GM12878 (cell line): ENCODE data around the gene KRTAP24-1. TPM values are rescaled to one million over a fixed set of nuclear protein-coding genes. Genes with fewer than 3 reads are reported as not detected.

ENCODE experiments used
- ATAC-seq: fragments of 200-7000 bp; cut with Tn5 transposase; 3 replicates; pipeline ENCODE4 v1.9.1; 2020; ENCODE audit warnings: mild to moderate bottlenecking, moderate library complexity
- BruUV-seq: library from RNA; stranded (reverse); fragments of 400-500 nt; replicated peaks from 2 replicates; lab custom pipeline; 2021; lab: Mats Ljungman, UMichigan
- CTCF ChIA-PET: fragments of 300-600 bp; sonication (Branson Sonifier 250); formaldehyde crosslinking; extraction: SDS; loops from one replicate; lab custom pipeline; 2021; ENCODE audit warnings: inconsistent platforms; lab: Yijun Ruan, JAX
- POLR2A ChIA-PET: fragments of 350-600 bp; formaldehyde crosslinking; extraction: SDS; loops from one replicate; lab custom pipeline; 2021; ENCODE audit warnings: inconsistent platforms; lab: Charles Lee
- RAD21 ChIA-PET: fragments of 300-600 bp; sonication (Branson Sonifier 250); formaldehyde crosslinking; loops from one replicate; lab custom pipeline; 2023; ENCODE audit warnings: antibody characterized with exemption; ENCODE audit not compliant: unreplicated experiment; lab: Charles Lee
- SMC1A ChIA-PET: fragments of 300-600 bp; sonication (Branson Sonifier 250); formaldehyde crosslinking; loops from one replicate; lab custom pipeline; 2023; ENCODE audit not compliant: unreplicated experiment, uncharacterized antibody; lab: Charles Lee
- DNase-seq: peaks from one replicate; pipeline ENCODE4 v3.0.0-alpha.2; 2011; ENCODE audit warnings: low read depth, low spot score
- FAIRE-seq: peaks from 3 replicates; lab custom pipeline; 2011; peaks lifted over from hg19 to GRCh38; lab: Jason Lieb, UNC
- H2AFZ ChIP-seq: 2 replicates; pipeline ENCODE4 v1.6.0; 2011; ENCODE audit warnings: low read depth, low read length, control low read depth; ENCODE audit not compliant: control insufficient read depth
- H3K27ac ChIP-seq: 2 replicates; pipeline ENCODE4 v1.5.1; 2011; ENCODE audit warnings: control low read depth; ENCODE audit not compliant: control insufficient read depth, insufficient read depth
- H3K27me3 ChIP-seq, 2 experiments: replicated peaks in 1 of 2; 2 replicates each; pipeline versions ENCODE4 v1.6.0 to v1.6.1; 2011; ENCODE audit warnings: low read length in 1 of 2; ENCODE audit not compliant: control insufficient read depth in 2 of 2, insufficient read depth in 2 of 2
- H3K36me3 ChIP-seq, 2 experiments: 2 replicates each; pipeline ENCODE4 v1.5.1; 2011; ENCODE audit warnings: low read length in 1 of 2; ENCODE audit not compliant: control insufficient read depth in 2 of 2, insufficient read depth in 2 of 2
- H3K4me1 ChIP-seq: 2 replicates; pipeline ENCODE4 v1.6.1; 2011; ENCODE audit warnings: mild to moderate bottlenecking, low read length, moderate library complexity, mixed read lengths; ENCODE audit not compliant: control insufficient read depth, insufficient read depth
- H3K4me2 ChIP-seq: 2 replicates; pipeline ENCODE4 v1.6.0; 2011; ENCODE audit warnings: control low read depth; ENCODE audit not compliant: control insufficient read depth, insufficient read depth
- H3K4me3 ChIP-seq: fragments of 200-600 bp; sonication (generic); 2 replicates; pipeline ENCODE4 v1.5.1; 2016
- H3K79me2 ChIP-seq: 2 replicates; pipeline ENCODE4 v1.6.0; 2011; ENCODE audit warnings: low read length; ENCODE audit not compliant: control insufficient read depth, insufficient read depth
- H3K9ac ChIP-seq: 2 replicates; pipeline ENCODE4 v1.8.0; 2011; ENCODE audit warnings: low read length, control low read depth, mixed read lengths; ENCODE audit not compliant: control insufficient read depth, insufficient read depth
- H3K9me3 ChIP-seq: replicated peaks from 3 replicates; pipeline ENCODE4 v1.5.1; 2011; ENCODE audit warnings: mild to moderate bottlenecking, low read length; ENCODE audit not compliant: control insufficient read depth, insufficient read depth
- H4K20me1 ChIP-seq: 2 replicates; pipeline ENCODE4 v1.6.0; 2011; ENCODE audit not compliant: control insufficient read depth, insufficient read depth
- BCL11A ChIP-seq: IDR thresholded peaks from 2 replicates; pipeline ENCODE4 v1.6.1; 2011; ENCODE audit warnings: low read depth, low read length
- BRCA1 ChIP-seq: IDR thresholded peaks from 2 replicates; pipeline ENCODE4 v1.6.1; 2011; ENCODE audit warnings: low read depth, low read length, improper control_type of control experiment
- CBFB ChIP-seq: IDR thresholded peaks from 2 replicates; pipeline ENCODE4 v1.6.1; 2016; ENCODE audit warnings: antibody characterized with exemption, low read depth
- CREB1 ChIP-seq: IDR thresholded peaks from 2 replicates; pipeline ENCODE4 v1.6.1; 2012; ENCODE audit warnings: low read depth, mild to moderate bottlenecking, inconsistent platforms
- HDAC6 ChIP-seq: fragments of 200-600 bp; sonication (generic); IDR thresholded peaks from one replicate; pipeline ENCODE4 v1.8.0; 2017; ENCODE audit warnings: antibody characterized with exemption; ENCODE audit not compliant: unreplicated experiment
- LARP7 ChIP-seq: fragments of 450-650 bp; IDR thresholded peaks from 2 replicates; pipeline ENCODE4 v1.6.1; 2017; ENCODE audit warnings: mild to moderate bottlenecking
- NFIC ChIP-seq: IDR thresholded peaks from 2 replicates; pipeline ENCODE4 v1.6.1; 2012; ENCODE audit warnings: low read depth, mild to moderate bottlenecking, inconsistent platforms, low read length, moderate library complexity
- SUPT20H ChIP-seq: IDR thresholded peaks from 2 replicates; pipeline ENCODE4 v1.6.1; 2011; ENCODE audit warnings: low read depth, mild to moderate bottlenecking, low read length, moderate library complexity, borderline replicate concordance; ENCODE audit not compliant: control insufficient read depth
- TARDBP ChIP-seq: IDR thresholded peaks from 2 replicates; pipeline ENCODE4 v1.6.1; 2016; ENCODE audit warnings: borderline replicate concordance
- ZBED1 ChIP-seq: IDR thresholded peaks from 2 replicates; pipeline ENCODE4 v1.6.1; 2016; ENCODE audit warnings: borderline replicate concordance
- ZNF274 ChIP-seq: IDR thresholded peaks from one replicate; pipeline ENCODE4 v1.8.0; 2011; ENCODE audit not compliant: insufficient read length, insufficient read depth
- WGBS: methylation state at CpG from one replicate; pipeline ENCODE4 v1.1.6; 2016; ENCODE audit warnings: low lambda C conversion rate; ENCODE audit not compliant: insufficient replicate concordance, insufficient coverage; ENCODE audit errors: missing lambda C conversion rate; 5-methylcytosine and 5-hydroxymethylcytosine counted together
- in situ Hi-C: fragments of 300-500 bp; cut with MboI; formaldehyde crosslinking; loops from 9 replicates; pipeline ENCODE4 v1.14.3; 2018; ENCODE audit warnings: mixed read lengths
- intact Hi-C: fragments of 100-400 bp; cut with micrococcal nuclease; formaldehyde crosslinking; loops from one replicate; pipeline ENCODE4 v1.14.2; 2022; ENCODE audit not compliant: unreplicated experiment
- polyA plus RNA-seq, 11 experiments: library from polyadenylated mRNA; depleted of rRNA in 4 of 11; unstranded in 6 of 11; stranded (reverse) in 5 of 11; fragments of >200 nt; fragmentation: Nextera tagmentation in 4 of 11; fragmentation: Illumina TruSeq in 1 of 11; extraction: Ambion mirVana in 4 of 11; extraction: Trizol in 1 of 11; gene quantifications; 1 replicate in 1 of 11; 2 replicates in 10 of 11; pipeline versions ENCODE4 v1.2.1 to v1.2.3, GENCODE V29; 2011 to 2016; ENCODE audit warnings: inconsistent platforms in 2 of 11, missing spikeins in 2 of 11, low read depth in 1 of 11
- total RNA-seq, 4 experiments: library from RNA; depleted of rRNA in 3 of 4; stranded (reverse); fragments of >200 nt in 3 of 4; fragmentation: Illumina TruSeq in 1 of 4; extraction: Trizol in 1 of 4; gene quantifications; 2 replicates each; pipeline versions ENCODE4 v1.2.1 to v1.2.3, GENCODE V29; 2013 to 2021
- TF ChIP-seq, protein P1 (sequence below), 3 experiments: IDR thresholded peaks in 2 of 3; conservative IDR thresholded peaks in 1 of 3; 2 replicates each; pipeline ENCODE4 v1.5.1; 2011; ENCODE audit warnings: low read depth in 3 of 3, low read length in 3 of 3, mild to moderate bottlenecking in 3 of 3, control low read depth in 2 of 3, moderate library complexity in 2 of 3, inconsistent platforms in 1 of 3, mixed read lengths in 1 of 3; ENCODE audit not compliant: control insufficient read depth in 2 of 3, insufficient read depth in 1 of 3; ENCODE audit errors: extremely low read depth in 1 of 3
- TF ChIP-seq, protein P2 (sequence below): fragments of 450-650 bp; IDR thresholded peaks from 2 replicates; pipeline ENCODE4 v1.6.1; 2017; ENCODE audit warnings: mild to moderate bottlenecking, low read depth, inconsistent platforms; ENCODE audit not compliant: poor library complexity, severe bottlenecking
- TF ChIP-seq, protein P3 (sequence below): fragments of 150-350 bp; IDR thresholded peaks from 2 replicates; pipeline ENCODE4 v1.6.1; 2014; ENCODE audit warnings: mild to moderate bottlenecking, low read depth, low read length

Gene KRTAP24-1
- total and polyA plus RNA-seq, 10 of the 15 experiments (the other 5 are each of a cell fraction or from before 2014, with no cell fraction given) = not detected

DNA sequence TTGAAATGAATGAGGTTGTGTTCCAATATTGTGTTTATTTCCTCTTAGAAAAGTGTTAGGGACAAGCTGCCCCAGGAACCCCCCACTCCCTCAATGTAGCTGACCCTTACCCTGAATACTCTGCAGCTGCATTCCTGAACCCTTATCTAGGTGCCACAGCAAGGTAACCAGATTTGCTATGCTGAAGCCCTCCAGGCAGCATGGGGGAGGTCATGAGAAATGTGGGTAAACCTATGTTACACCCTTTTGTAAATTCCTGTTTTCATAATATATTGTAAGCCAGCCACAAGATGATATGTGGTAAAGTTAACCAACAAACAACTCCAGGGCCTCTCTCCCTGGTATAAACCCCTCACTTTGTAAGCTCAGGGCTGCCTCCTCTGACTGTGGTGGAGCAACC is 39.1 kb downstream of the KRTAP24-1 start:
- SMC1A ChIA-PET = interaction anchor here (0.7 kb wide), 1 partner anchor 9 kb away, joined by 4 read pairs; no protein-coding TSS in a partner anchor
- ATAC-seq = no peak

DNA sequence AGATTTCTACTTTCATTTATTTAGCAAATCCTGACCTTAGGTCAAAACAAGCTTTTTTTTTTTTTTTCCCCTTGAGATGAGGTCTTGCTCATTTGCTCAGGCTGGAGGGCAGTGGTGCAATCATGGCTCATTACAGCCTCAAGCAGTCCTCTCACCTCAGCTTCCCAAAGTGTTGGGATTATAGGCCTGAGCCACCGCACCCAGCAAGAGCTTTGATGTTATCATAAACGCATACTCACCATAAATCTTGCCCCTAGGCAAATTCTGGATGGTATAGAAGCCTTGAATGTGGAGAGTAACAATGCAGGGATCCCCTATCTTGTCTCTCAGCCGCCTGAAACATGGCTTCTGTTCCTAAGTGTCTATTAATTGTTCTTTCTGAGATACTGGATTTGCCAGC is 42.1 kb downstream of the KRTAP24-1 start:
- no peak for DNase-seq

More for the DNA sequence above, 39.1 kb downstream of the KRTAP24-1 start:
- FAIRE-seq = no peak
- Histone ChIP-seq H3K36me3 (no peaks in the 10 kb centered on the region), H2AFZ (no peak overlapping the region), H3K9me3 (no peaks in the 10 kb centered on the region; the same call in 2 of the 3 replicates), H4K20me1 (no peaks in the 10 kb centered on the region), H3K4me1 (no peaks in the 10 kb centered on the region), H3K27me3 (no peaks in the 10 kb centered on the region), H3K27ac (no peak overlapping the region), H3K4me3 (no peak overlapping the region), H3K79me2 (no peaks in the 10 kb centered on the region), H3K4me2 (no peak overlapping the region), H3K9ac (no peak overlapping the region)
- POLR2A ChIA-PET = no interaction called here
- no peak for DNase-seq
- no TSS peak for BruUV-seq
- intact Hi-C loops (no loop called here), in situ Hi-C loops (no loop called here)
- TF ChIP-seq LARP7 (no peak), TARDBP (no peak), NFIC (no peak)
- RAD21 ChIA-PET = no interaction called here
- CTCF ChIA-PET = no interaction called here

More for the DNA sequence above, 42.1 kb downstream of the KRTAP24-1 start:
- 2% methylated on average over 3 of the region's 3 CpGs for WGBS
- BruUV-seq = no TSS peak
- in situ Hi-C loops (no loop called here), intact Hi-C loops (no loop called here)
- ChIA-PET CTCF (no interaction called here), POLR2A (no interaction called here), RAD21 (no interaction called here), SMC1A (no interaction called here)
- no peak overlapping the region for H3K9ac ChIP-seq
- TF ChIP-seq, protein P1, sequence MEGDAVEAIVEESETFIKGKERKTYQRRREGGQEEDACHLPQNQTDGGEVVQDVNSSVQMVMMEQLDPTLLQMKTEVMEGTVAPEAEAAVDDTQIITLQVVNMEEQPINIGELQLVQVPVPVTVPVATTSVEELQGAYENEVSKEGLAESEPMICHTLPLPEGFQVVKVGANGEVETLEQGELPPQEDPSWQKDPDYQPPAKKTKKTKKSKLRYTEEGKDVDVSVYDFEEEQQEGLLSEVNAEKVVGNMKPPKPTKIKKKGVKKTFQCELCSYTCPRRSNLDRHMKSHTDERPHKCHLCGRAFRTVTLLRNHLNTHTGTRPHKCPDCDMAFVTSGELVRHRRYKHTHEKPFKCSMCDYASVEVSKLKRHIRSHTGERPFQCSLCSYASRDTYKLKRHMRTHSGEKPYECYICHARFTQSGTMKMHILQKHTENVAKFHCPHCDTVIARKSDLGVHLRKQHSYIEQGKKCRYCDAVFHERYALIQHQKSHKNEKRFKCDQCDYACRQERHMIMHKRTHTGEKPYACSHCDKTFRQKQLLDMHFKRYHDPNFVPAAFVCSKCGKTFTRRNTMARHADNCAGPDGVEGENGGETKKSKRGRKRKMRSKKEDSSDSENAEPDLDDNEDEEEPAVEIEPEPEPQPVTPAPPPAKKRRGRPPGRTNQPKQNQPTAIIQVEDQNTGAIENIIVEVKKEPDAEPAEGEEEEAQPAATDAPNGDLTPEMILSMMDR (IDR thresholded peaks at IDR 0.05 in 2 of 3, conservative IDR thresholded peaks at IDR 0.05 in 1 of 3; ENCODE audit: control insufficient read depth in 2 of 3, extremely low read depth in 1 of 3, insufficient read depth in 1 of 3, low read depth in 3 of 3, low read length in 3 of 3) = no peak
- TF ChIP-seq CBFB = no peak
- TF ChIP-seq BCL11A = no peak
- no peak for TF ChIP-seq ZNF274
- TF ChIP-seq ZBED1 = no peak
- no peak for TF ChIP-seq SUPT20H
- TF ChIP-seq, protein P2, sequence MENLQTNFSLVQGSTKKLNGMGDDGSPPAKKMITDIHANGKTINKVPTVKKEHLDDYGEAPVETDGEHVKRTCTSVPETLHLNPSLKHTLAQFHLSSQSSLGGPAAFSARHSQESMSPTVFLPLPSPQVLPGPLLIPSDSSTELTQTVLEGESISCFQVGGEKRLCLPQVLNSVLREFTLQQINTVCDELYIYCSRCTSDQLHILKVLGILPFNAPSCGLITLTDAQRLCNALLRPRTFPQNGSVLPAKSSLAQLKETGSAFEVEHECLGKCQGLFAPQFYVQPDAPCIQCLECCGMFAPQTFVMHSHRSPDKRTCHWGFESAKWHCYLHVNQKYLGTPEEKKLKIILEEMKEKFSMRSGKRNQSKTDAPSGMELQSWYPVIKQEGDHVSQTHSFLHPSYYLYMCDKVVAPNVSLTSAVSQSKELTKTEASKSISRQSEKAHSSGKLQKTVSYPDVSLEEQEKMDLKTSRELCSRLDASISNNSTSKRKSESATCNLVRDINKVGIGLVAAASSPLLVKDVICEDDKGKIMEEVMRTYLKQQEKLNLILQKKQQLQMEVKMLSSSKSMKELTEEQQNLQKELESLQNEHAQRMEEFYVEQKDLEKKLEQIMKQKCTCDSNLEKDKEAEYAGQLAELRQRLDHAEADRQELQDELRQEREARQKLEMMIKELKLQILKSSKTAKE = no peak
- TF ChIP-seq, protein P3, sequence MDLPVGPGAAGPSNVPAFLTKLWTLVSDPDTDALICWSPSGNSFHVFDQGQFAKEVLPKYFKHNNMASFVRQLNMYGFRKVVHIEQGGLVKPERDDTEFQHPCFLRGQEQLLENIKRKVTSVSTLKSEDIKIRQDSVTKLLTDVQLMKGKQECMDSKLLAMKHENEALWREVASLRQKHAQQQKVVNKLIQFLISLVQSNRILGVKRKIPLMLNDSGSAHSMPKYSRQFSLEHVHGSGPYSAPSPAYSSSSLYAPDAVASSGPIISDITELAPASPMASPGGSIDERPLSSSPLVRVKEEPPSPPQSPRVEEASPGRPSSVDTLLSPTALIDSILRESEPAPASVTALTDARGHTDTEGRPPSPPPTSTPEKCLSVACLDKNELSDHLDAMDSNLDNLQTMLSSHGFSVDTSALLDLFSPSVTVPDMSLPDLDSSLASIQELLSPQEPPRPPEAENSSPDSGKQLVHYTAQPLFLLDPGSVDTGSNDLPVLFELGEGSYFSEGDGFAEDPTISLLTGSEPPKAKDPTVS = no peak
- TF ChIP-seq HDAC6 = no peak
- no peak for TF ChIP-seq CREB1
- no peak for TF ChIP-seq BRCA1
- no peak overlapping the region for H3K27ac ChIP-seq
- no peak overlapping the region for H3K4me3 ChIP-seq
- no peaks in the 10 kb centered on the region for H3K4me1 ChIP-seq
- no peak overlapping the region for H3K4me2 ChIP-seq
- no peaks in the 10 kb centered on the region for H3K36me3 ChIP-seq
- FAIRE-seq = no peak
- no peaks in the 10 kb centered on the region; the same call in 2 of the 3 replicates for H3K9me3 ChIP-seq
- H2AFZ ChIP-seq = no peak overlapping the region
- no peaks in the 10 kb centered on the region for H3K79me2 ChIP-seq
- H3K27me3 ChIP-seq = no peaks in the 10 kb centered on the region
- no peak for ATAC-seq
- no peaks in the 10 kb centered on the region for H4K20me1 ChIP-seq
